ENCODE data around the gene ANKFY1.

ANKFY1 gene

GRCh38 chr17:4176808-4177472 is 86.8 kb downstream of the ANKFY1 start:
- FAIRE-seq: no peak

GRCh38 chr17:4175921-4176807 is 87.6 kb downstream of the ANKFY1 start:
- no peak for FAIRE-seq

- FAIRE-seq: no peak
Measured at GRCh38 chr17:4174556-4174955, 89.2 kb downstream of the ANKFY1 start.

- no peak for FAIRE-seq
Measured at GRCh38 chr17:4173781-4174180, 90.0 kb downstream of the ANKFY1 start.

- FAIRE-seq: no peak
Measured at GRCh38 chr17:4172356-4172755, 91.4 kb downstream of the ANKFY1 start.

GRCh38 chr17:4170639-4171280 is 93.0 kb downstream of the ANKFY1 start:
- no peak for FAIRE-seq

- FAIRE-seq: no peak
Measured at GRCh38 chr17:4167786-4168185, 96.0 kb downstream of the ANKFY1 start.

- FAIRE-seq: no peak
Measured at GRCh38 chr17:4166419-4166818, 97.4 kb downstream of the ANKFY1 start.

- no peak for FAIRE-seq
Measured at GRCh38 chr17:4165301-4166010, 98.3 kb downstream of the ANKFY1 start.

GRCh38 chr17:4163951-4164350 is 99.8 kb downstream of the ANKFY1 start:
- no peak for FAIRE-seq

- no peak for FAIRE-seq
Measured at GRCh38 chr17:4162775-4163466, 100.9 kb downstream of the ANKFY1 start.

- FAIRE-seq: no peak
Measured at GRCh38 chr17:4162321-4162720, 101.5 kb downstream of the ANKFY1 start.

- no peak for FAIRE-seq
Measured at GRCh38 chr17:4161967-4162305, 101.8 kb downstream of the ANKFY1 start.

GRCh38 chr17:4161192-4161966 is 102.4 kb downstream of the ANKFY1 start:
- FAIRE-seq: no peak

GRCh38 chr17:4160294-4160859 is 103.4 kb downstream of the ANKFY1 start:
- no peak for FAIRE-seq

- no peak for FAIRE-seq
Measured at GRCh38 chr17:4159761-4160160, 104.0 kb downstream of the ANKFY1 start.

GRCh38 chr17:4157618-4158333 is 106.0 kb downstream of the ANKFY1 start:
- FAIRE-seq: no peak

- no peak for FAIRE-seq
Measured at GRCh38 chr17:4156750-4157381, 106.9 kb downstream of the ANKFY1 start.

GRCh38 chr17:4155980-4156620 is 107.7 kb downstream of the ANKFY1 start:
- FAIRE-seq: no peak

GRCh38 chr17:4154201-4154600 is 109.6 kb downstream of the ANKFY1 start:
- FAIRE-seq: no peak

All from TTC549 (cell line).